Transverse colon (tissue), 4 donors: ENCODE results near the gene PLEKHA7. TPM values are rescaled to one million over a fixed set of nuclear protein-coding genes. Genes with fewer than 3 reads are reported as not detected.

Source experiments
- DNase-seq: peaks from one replicate; pipeline ENCODE4 v3.0.0-alpha.2; 2019
- H3K27ac ChIP-seq, 4 donors: fragments of 200-600 bp; sonication (generic); 2 replicates each; pipeline ENCODE4 v1.5.1; 2016 to 2018; ENCODE audit warnings: inconsistent platforms in 4 of 4
- H3K27me3 ChIP-seq: fragments of 200-600 bp; sonication (generic); 2 replicates; pipeline ENCODE4 v1.5.1; 2017; ENCODE audit warnings: inconsistent platforms
- H3K36me3 ChIP-seq, 4 donors: fragments of 200-600 bp; sonication (generic); 2 replicates each; pipeline ENCODE4 v1.5.1; 2017 to 2019; ENCODE audit warnings: inconsistent platforms in 4 of 4
- H3K4me1 ChIP-seq, 4 donors: fragments of 200-600 bp; sonication (generic); 2 replicates each; pipeline ENCODE4 v1.5.1; 2017 to 2020; ENCODE audit warnings: inconsistent platforms in 4 of 4
- H3K4me3 ChIP-seq, 4 donors: fragments of 200-600 bp; sonication (generic); 1 replicate in 1 of 4; 2 replicates in 3 of 4; pipeline versions ENCODE4 v1.5.1 to v1.6.1; 2017 to 2019; ENCODE audit warnings: inconsistent platforms in 4 of 4
- H3K9me3 ChIP-seq, 2 donors: fragments of 200-600 bp; sonication (generic); 2 replicates each; pipeline ENCODE4 v1.5.1; 2017 to 2019; ENCODE audit warnings: inconsistent platforms in 2 of 2
- CTCF ChIP-seq, 5 experiments: fragments of 200-600 bp in 3 of 5; fragments of 450-650 bp in 2 of 5; sonication (generic) in 3 of 5; IDR thresholded peaks; 1 replicate in 2 of 5; 2 replicates in 3 of 5; pipeline ENCODE4 v1.5.1; 2016 to 2017; ENCODE audit warnings: antibody characterized with exemption in 5 of 5, inconsistent platforms in 3 of 5, mild to moderate bottlenecking in 2 of 5, moderate library complexity in 1 of 5
- EP300 ChIP-seq: sonication (generic); formaldehyde crosslinking; IDR thresholded peaks from one replicate; pipeline ENCODE4 v1.6.1; 2017; ENCODE audit warnings: antibody characterized with exemption, low read depth
- POLR2A ChIP-seq: fragments of 450-650 bp; IDR thresholded peaks from one replicate; pipeline ENCODE4 v1.6.1; 2016; ENCODE audit warnings: antibody characterized with exemption, mild to moderate bottlenecking, moderate library complexity
- POLR2AphosphoS5 ChIP-seq, 3 donors: sonication (generic); formaldehyde crosslinking; IDR thresholded peaks; one replicate each; pipeline ENCODE4 v1.6.1; 2016; ENCODE audit warnings: antibody characterized with exemption in 3 of 3
- WGBS, 2 donors: methylation state at CpG; one replicate each; pipeline ENCODE4 v1.1.5; 2018; ENCODE audit warnings: low coverage in 1 of 2; 5-methylcytosine and 5-hydroxymethylcytosine counted together
- in situ Hi-C, 4 donors: fragments of 200-750 bp; cut with MboI; loops; one replicate each; pipeline versions ENCODE4 v1.15.0 to v1.15.1; 2017; ENCODE audit warnings: low sequenced_read_pairs in 3 of 4, low pct_ligation_motif_present in 1 of 4, low pct_unique_long_range_greater_than_20kb in 1 of 4
- intact Hi-C: fragments of 100-400 bp; cut with DNase I; formaldehyde crosslinking; loops from one replicate; pipeline ENCODE4 v1.15.1; 2023; ENCODE audit warnings: low total_unique reads
- total RNA-seq, 4 donors: library from RNA; depleted of rRNA; stranded (reverse); fragments of >200 nt; gene quantifications; one replicate each; pipeline ENCODE4 v1.1.0, GENCODE V29; 2016

PLEKHA7 gene
- total RNA-seq, 4 donors from 2014 or later: 109 to 243 (median 114) TPM

- H3K36me3 ChIP-seq: no peaks in the 10 kb centered on the region
- no peak overlapping the region for H3K27ac ChIP-seq
- in situ Hi-C loops: loop anchor here in 3 of 4 donors (10.0 to 25.0 kb wide), 3 partner anchors 122 to 252 kb away; no protein-coding TSS in a partner anchor
- H3K27me3 ChIP-seq: no peaks in the 10 kb centered on the region
- 67 to 76% methylated on average over 2 to 5 of the region's 5 CpGs for WGBS, 2 donors
- no peaks in the 10 kb centered on the region for H3K9me3 ChIP-seq
- TF ChIP-seq POLR2AphosphoS5 (IDR thresholded peaks at IDR 0.05) (no peak), CTCF (IDR thresholded peaks at IDR 0.05) (no peak), EP300 (no peak), POLR2A (no peak)
- no peak overlapping the region for H3K4me3 ChIP-seq
- H3K4me1 ChIP-seq: no peaks in the 10 kb centered on the region
- intact Hi-C loops: no loop called here
- DNase-seq: no peak
These were observed 201.1 kb downstream of the PLEKHA7 start for GRCh38 chr11:16813126-16813525.

GRCh38 chr11:16812274-16812673 is 201.9 kb downstream of the PLEKHA7 start:
- intact Hi-C loops: no loop called here
- WGBS, 2 donors: 84% methylated on average over 5 of the region's 5 CpGs; no CpG with 5 or more reads in 1 of the 2 donors
- Histone ChIP-seq H3K27me3 (no peaks in the 10 kb centered on the region), H3K27ac (no peak overlapping the region), H3K4me3 (no peak overlapping the region), H3K36me3 (no peaks in the 10 kb centered on the region), H3K4me1 (no peaks in the 10 kb centered on the region), H3K9me3 (no peaks in the 10 kb centered on the region)
- no peak for DNase-seq
- in situ Hi-C loops: loop anchor here in 3 of 4 donors (10.0 to 25.0 kb wide), 3 partner anchors 123 to 253 kb away; no protein-coding TSS in a partner anchor
- TF ChIP-seq EP300 (no peak), CTCF (IDR thresholded peaks at IDR 0.05) (no peak), POLR2A (no peak), POLR2AphosphoS5 (IDR thresholded peaks at IDR 0.05) (no peak)

GRCh38 chr11:16811136-16812020 is 202.8 kb downstream of the PLEKHA7 start:
- no peaks in the 10 kb centered on the region for H3K9me3 ChIP-seq
- peaks cover 0 to 5% (median 0%) of the 10 kb centered on the region in 4 donors for H3K4me1 ChIP-seq
- no peaks in the 10 kb centered on the region for H3K36me3 ChIP-seq
- H3K27me3 ChIP-seq: no peaks in the 10 kb centered on the region
- intact Hi-C loops (no loop called here), in situ Hi-C loops (loop anchor here in 3 of 4 donors (10.0 to 25.0 kb wide), 3 partner anchors 123 to 253 kb away; no protein-coding TSS in a partner anchor)
- 91% methylated on average over 3 of the region's 3 CpGs; no CpG with 5 or more reads in 1 of the 2 donors for WGBS, 2 donors
- H3K4me3 ChIP-seq: no peak overlapping the region
- no peak for DNase-seq
- H3K27ac ChIP-seq: no peak overlapping the region
- no peak for TF ChIP-seq EP300
- no peak for TF ChIP-seq POLR2A
- TF ChIP-seq POLR2AphosphoS5 (IDR thresholded peaks at IDR 0.05): no peak
- TF ChIP-seq CTCF (IDR thresholded peaks at IDR 0.05): no peak

DNA sequence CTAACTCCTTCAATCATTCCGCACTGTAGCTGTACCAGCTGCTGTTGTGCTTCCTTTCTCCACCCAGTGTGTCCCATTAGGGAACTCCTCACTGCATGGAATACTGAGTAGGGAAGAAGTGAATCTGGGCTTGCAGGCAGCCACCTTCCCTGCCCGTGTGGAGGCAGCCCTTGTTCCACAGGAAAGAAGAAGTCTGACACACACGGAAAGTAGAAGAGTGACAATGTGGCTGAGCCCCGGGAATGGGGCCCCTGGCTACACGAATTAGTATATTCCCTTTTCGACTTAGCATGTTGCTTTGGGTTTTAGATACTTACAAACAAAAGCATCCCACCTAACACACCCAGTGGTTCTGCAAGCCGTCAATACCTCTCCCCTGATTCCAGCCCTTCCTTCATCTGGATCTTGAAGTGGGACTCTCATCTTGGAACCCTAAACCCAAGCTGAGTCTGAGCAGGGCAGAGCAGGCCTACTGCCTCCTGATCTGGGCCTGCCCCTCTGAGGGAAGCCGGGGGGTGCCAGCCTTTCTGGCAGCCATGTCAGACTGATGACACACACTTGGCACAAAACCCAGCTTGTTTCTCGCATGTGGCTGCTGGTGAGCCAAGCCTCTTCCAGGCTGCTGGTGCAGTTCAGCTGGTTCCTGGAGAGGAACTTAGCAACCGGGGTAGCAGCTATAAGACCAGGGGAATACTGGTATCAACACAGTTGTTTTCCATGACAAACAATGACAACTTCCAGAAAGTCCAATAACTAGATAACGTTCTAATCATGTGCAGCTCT is 204.1 kb downstream of the PLEKHA7 start:
- no peaks in the 10 kb centered on the region for H3K9me3 ChIP-seq
- no peak for DNase-seq
- intact Hi-C loops (no loop called here), in situ Hi-C loops (loop anchor here in 3 of 4 donors (10.0 to 25.0 kb wide), 3 partner anchors 125 to 255 kb away; no protein-coding TSS in a partner anchor)
- peaks cover 0 to 15% (median 2%) of the 10 kb centered on the region in 4 donors for H3K4me1 ChIP-seq
- TF ChIP-seq EP300: no peak
- no peak for TF ChIP-seq POLR2AphosphoS5 (IDR thresholded peaks at IDR 0.05)
- no peak for TF ChIP-seq POLR2A
- no peak for TF ChIP-seq CTCF (IDR thresholded peaks at IDR 0.05)
- H3K4me3 ChIP-seq: no peak overlapping the region
- no peaks in the 10 kb centered on the region for H3K36me3 ChIP-seq
- H3K27me3 ChIP-seq: no peaks in the 10 kb centered on the region
- H3K27ac ChIP-seq: no peak overlapping the region
- 79 to 90% methylated on average over 2 to 11 of the region's 11 CpGs for WGBS, 2 donors
